Psoas muscle (tissue), 8 donors: ENCODE results near the gene RPRD1B. TPM values are rescaled to one million over a fixed set of nuclear protein-coding genes. Genes with fewer than 3 reads are reported as not detected.
A peak's percentile ranks its signal among the peaks of the same experiment; 100 is the strongest.

Experiments used
- ATAC-seq, 4 donors: fragments of 200-7000 bp; cut with Tn5 transposase; one replicate each; pipeline ENCODE4 v1.9.1; 2020; ENCODE audit warnings: moderate library complexity in 3 of 4, mild to moderate bottlenecking in 2 of 4
- DNase-seq, 2 donors: peaks; one replicate each; pipeline ENCODE4 v3.0.0-alpha.2; 2020
- H3K27ac ChIP-seq: fragments of 200-600 bp; one replicate; pipeline ENCODE4 v1.8.0; 2022
- H3K27me3 ChIP-seq, 3 donors: fragments of 200-600 bp in 1 of 3; one replicate each; pipeline versions ENCODE4 v1.6.1 to v1.8.0; 2013 to 2022; ENCODE audit warnings: low read length in 2 of 3, mild to moderate bottlenecking in 2 of 3, moderate library complexity in 1 of 3; ENCODE audit not compliant: insufficient read depth in 3 of 3
- H3K36me3 ChIP-seq, 2 donors: fragments of 200-600 bp in 1 of 2; one replicate each; pipeline versions ENCODE4 v1.6.1 to v1.8.0; 2013 to 2022; ENCODE audit warnings: low read depth in 1 of 2, mild to moderate bottlenecking in 1 of 2, moderate library complexity in 1 of 2; ENCODE audit not compliant: insufficient read depth in 1 of 2
- H3K4me1 ChIP-seq: fragments of 200-600 bp; one replicate; pipeline ENCODE4 v1.8.0; 2022
- H3K4me3 ChIP-seq: fragments of 200-600 bp; one replicate; pipeline ENCODE4 v1.8.0; 2022; ENCODE audit warnings: mild to moderate bottlenecking
- H3K9me3 ChIP-seq: fragments of 200-600 bp; one replicate; pipeline ENCODE4 v1.8.0; 2022
- CTCF ChIP-seq: fragments of 200-600 bp; IDR thresholded peaks from one replicate; pipeline ENCODE4 v1.8.0; 2022; ENCODE audit warnings: antibody characterized with exemption
- WGBS, 3 donors: extraction: QIAGEN DNeasy Blood & Tissue Kit; methylation state at CpG; one replicate each; pipeline versions ENCODE4 v1.1.6 to v1.1.7; 2013; 5-methylcytosine and 5-hydroxymethylcytosine counted together
- intact Hi-C, 2 donors: fragments of 100-400 bp; cut with DNase I; formaldehyde crosslinking; loops; one replicate each; pipeline versions ENCODE4 v1.11.0 to v1.14.2; 2022
- polyA plus RNA-seq, 3 donors: library from polyadenylated mRNA; stranded (reverse); fragments of 200-250 nt; gene quantifications; one replicate each; pipeline ENCODE4 v1.2.3, GENCODE V29; 2013
- total RNA-seq, 4 donors: library from RNA; stranded (reverse); fragmentation: NEBNext Ultra II Directional in 2 of 4; extraction: Animal tissue kit (Norgen Biotek cat#: 25700) in 2 of 4; gene quantifications; one replicate each; pipeline versions ENCODE4 v1.2.1 to v1.2.4, GENCODE V29; 2021 to 2023
- donor health status: healthy with polysubstance abuse.
- donor health status: DM: no; HTN: no; CAD: no; lungs with moderate emphysema.
- donor health status: Bipolar disorder and iron deficiency.
- donor health status: healthy.
- donor health status: DM: yes; HTN: yes; CAD: no.
- donor health status: DM: no; HTN: no; CAD: no.
- donor health status: DM: no; HTN: no; CAD: no.
- donor health status: DM: yes; HTN: yes; CAD: no.

Gene RPRD1B
- total and polyA plus RNA-seq, 7 donors: 14.0 to 55.7 (median 32.7) TPM

DNA sequence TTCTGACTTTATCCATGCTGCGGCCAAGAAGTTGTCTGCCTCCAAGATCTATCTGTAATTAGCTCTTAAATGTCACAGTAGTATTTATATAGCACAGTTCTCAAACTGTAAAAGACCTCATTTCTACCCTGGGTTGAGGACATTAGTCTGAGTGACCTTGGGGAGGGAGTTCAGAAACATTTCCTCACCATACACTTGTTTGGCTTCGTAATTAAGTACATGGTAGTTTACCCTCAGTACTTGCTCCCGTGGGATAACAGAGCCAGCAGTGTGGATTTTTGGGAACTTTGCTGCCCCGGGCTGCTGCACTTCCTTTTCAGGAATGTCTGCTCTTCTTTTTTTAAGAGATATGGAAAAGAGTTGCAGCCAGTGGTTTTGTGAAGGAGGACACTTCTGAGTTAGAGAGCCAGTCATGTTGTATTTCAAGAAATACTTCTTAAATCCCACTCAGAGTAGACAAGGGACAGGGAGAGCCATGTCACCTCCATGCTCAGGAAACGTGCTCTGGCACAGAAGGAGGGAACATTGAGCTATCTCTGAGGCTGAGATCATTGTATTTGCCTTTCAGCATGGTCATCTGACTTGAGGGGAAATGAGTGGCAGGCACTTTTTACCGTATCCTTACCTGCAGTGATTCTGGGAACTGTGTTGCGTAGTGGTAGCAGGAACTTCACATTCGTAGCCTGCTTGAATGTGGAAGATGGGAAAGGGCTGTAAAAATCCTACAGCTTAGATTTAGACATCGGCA, 33.6 kb downstream of the RPRD1B start:
- intact Hi-C loops: loop anchor here in 1 of 2 donors (10.0 kb wide), 1 partner anchor 248 kb away; no protein-coding TSS in a partner anchor
- TF ChIP-seq CTCF: no peak
- DNase-seq: no peak
- ATAC-seq: peak; percentile 85 to 89 (median 88)
- WGBS, 3 donors: 23 to 29% (median 24%) methylated on average over 9 of the region's 9 CpGs
- Histone ChIP-seq H3K36me3 (peaks cover 14 to 80% of the 10 kb centered on the region in 2 donors), H3K27me3 (no peaks in the 10 kb centered on the region), H3K4me1 (peaks cover 27% of the 10 kb centered on the region), H3K9me3 (no peaks in the 10 kb centered on the region), H3K4me3 (peak overlapping the region; percentile 0), H3K27ac (peak overlapping the region; percentile 90)

GRCh38 chr20:38067717-38068365, 34.3 kb downstream of the RPRD1B start:
- Histone ChIP-seq H3K9me3 (no peaks in the 10 kb centered on the region), H3K27me3 (no peaks in the 10 kb centered on the region), H3K4me3 (no peak overlapping the region), H3K27ac (peak overlapping the region; percentile 90), H3K4me1 (peaks cover 29% of the 10 kb centered on the region), H3K36me3 (peaks cover 14 to 78% of the 10 kb centered on the region in 2 donors)
- WGBS, 3 donors: 34 to 54% (median 40%) methylated on average over 15 of the region's 15 CpGs
- DNase-seq: no peak
- peak; percentile 61 to 74 (median 65) for ATAC-seq
- intact Hi-C loops: loop anchor here in 1 of 2 donors (10.0 kb wide), 1 partner anchor 247 kb away; no protein-coding TSS in a partner anchor
- no peak for TF ChIP-seq CTCF

GRCh38 chr20:38072898-38073297, 39.4 kb downstream of the RPRD1B start:
- ATAC-seq (no peak), DNase-seq (no peak)
- TF ChIP-seq CTCF: no peak
- Histone ChIP-seq H3K9me3 (no peaks in the 10 kb centered on the region), H3K27me3 (no peaks in the 10 kb centered on the region), H3K36me3 (peaks cover 11 to 49% of the 10 kb centered on the region in 2 donors), H3K4me3 (no peak overlapping the region), H3K27ac (peak overlapping the region; percentile 80), H3K4me1 (peaks cover 46% of the 10 kb centered on the region)
- 39 to 60% (median 56%) methylated on average over 1 of the region's 1 CpG for WGBS, 3 donors
- intact Hi-C loops: loop anchor here in 1 of 2 donors (2.0 kb wide), 2 partner anchors 40 to 92 kb away; partner anchors contain the start of gene TGM2

- peaks cover 40% of the 10 kb centered on the region for H3K4me1 ChIP-seq
- H3K27me3 ChIP-seq: no peaks in the 10 kb centered on the region
- ATAC-seq: peak; percentile 55 to 68 (median 64)
- peak overlapping the region; percentile 80 for H3K27ac ChIP-seq
- TF ChIP-seq CTCF: peak; percentile 60
- WGBS, 3 donors: 17 to 34% (median 21%) methylated on average over 5 of the region's 5 CpGs
- H3K4me3 ChIP-seq: no peak overlapping the region
- H3K36me3 ChIP-seq: peaks cover 11 to 43% of the 10 kb centered on the region in 2 donors
- intact Hi-C loops: loop anchor here in 1 of 2 donors (2.0 kb wide), 2 partner anchors 39 to 91 kb away; partner anchors contain the start of gene TGM2
- peak in 1 of 2 donors; percentile 58 for DNase-seq
- H3K9me3 ChIP-seq: no peaks in the 10 kb centered on the region
These were observed 39.9 kb downstream of the RPRD1B start for GRCh38 chr20:38073307-38074071.
